Gastrocnemius medialis (tissue), 4 donors: ENCODE measurements around the gene SMIM45.

Experiments used
- CTCF ChIP-seq, 5 experiments: fragments of 450-650 bp in 3 of 5; fragments of 200-600 bp in 2 of 5; sonication (generic) in 2 of 5; IDR thresholded peaks in 4 of 5; conservative IDR thresholded peaks in 1 of 5; 1 replicate in 4 of 5; 2 replicates in 1 of 5; pipeline ENCODE4 v1.5.1; 2016 to 2019; ENCODE audit warnings: antibody characterized with exemption in 5 of 5, mild to moderate bottlenecking in 3 of 5, moderate library complexity in 3 of 5
- POLR2A ChIP-seq, 2 donors: fragments of 450-650 bp; IDR thresholded peaks; one replicate each; pipeline ENCODE4 v1.6.1; 2017; ENCODE audit warnings: antibody characterized with exemption in 2 of 2, mild to moderate bottlenecking in 2 of 2, moderate library complexity in 2 of 2

- TF ChIP-seq CTCF (IDR thresholded peaks at IDR 0.05 in 4 of 5, conservative IDR thresholded peaks at IDR 0.05 in 1 of 5) (no peak), POLR2A (IDR thresholded peaks at IDR 0.05) (no peak)
These were observed 23.5 kb downstream of the SMIM45 start for GRCh38 chr22:41975299-41976069.
